Measurements from ENCODE around the gene EPM2AIP1.

The EPM2AIP1 gene

GRCh38 chr3:36942638-36943248, 50.2 kb downstream of the EPM2AIP1 start:
- no peak for DNase-seq (ENCODE audit: low read depth)
- TF ChIP-seq, protein P1, sequence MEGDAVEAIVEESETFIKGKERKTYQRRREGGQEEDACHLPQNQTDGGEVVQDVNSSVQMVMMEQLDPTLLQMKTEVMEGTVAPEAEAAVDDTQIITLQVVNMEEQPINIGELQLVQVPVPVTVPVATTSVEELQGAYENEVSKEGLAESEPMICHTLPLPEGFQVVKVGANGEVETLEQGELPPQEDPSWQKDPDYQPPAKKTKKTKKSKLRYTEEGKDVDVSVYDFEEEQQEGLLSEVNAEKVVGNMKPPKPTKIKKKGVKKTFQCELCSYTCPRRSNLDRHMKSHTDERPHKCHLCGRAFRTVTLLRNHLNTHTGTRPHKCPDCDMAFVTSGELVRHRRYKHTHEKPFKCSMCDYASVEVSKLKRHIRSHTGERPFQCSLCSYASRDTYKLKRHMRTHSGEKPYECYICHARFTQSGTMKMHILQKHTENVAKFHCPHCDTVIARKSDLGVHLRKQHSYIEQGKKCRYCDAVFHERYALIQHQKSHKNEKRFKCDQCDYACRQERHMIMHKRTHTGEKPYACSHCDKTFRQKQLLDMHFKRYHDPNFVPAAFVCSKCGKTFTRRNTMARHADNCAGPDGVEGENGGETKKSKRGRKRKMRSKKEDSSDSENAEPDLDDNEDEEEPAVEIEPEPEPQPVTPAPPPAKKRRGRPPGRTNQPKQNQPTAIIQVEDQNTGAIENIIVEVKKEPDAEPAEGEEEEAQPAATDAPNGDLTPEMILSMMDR (IDR thresholded peaks at IDR 0.05; ENCODE audit: control insufficient read depth, extremely low read depth, insufficient read depth), result no peak
- H3K4me3 ChIP-seq (ENCODE audit: low read depth, low read length), result no peak overlapping the region

DNA sequence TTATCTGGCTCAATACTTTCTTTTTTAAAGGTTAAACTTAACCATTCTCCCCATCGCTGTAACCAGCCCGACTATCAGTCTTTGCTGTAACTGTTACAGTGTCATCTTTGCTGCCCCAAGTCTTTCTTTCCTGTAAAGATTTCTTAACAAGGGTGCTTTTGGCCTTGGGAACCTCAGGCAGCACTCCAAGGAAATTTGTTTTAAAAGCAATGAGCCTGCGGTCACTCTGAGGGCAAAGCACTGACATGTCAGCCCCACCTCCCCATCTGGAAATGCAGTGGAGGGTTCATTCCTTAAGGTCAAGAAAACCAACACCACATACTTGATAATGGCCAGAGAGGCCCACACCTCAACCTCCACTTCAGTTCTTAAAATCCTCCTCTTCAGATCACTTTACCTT, 51.3 kb downstream of the EPM2AIP1 start:
- TF ChIP-seq, protein P1 (IDR thresholded peaks at IDR 0.05; ENCODE audit: control insufficient read depth, extremely low read depth, insufficient read depth), result no peak
- no peak for DNase-seq (ENCODE audit: low read depth)
- H3K4me3 ChIP-seq (ENCODE audit: low read depth, low read length), result no peak overlapping the region

- H3K4me3 ChIP-seq (ENCODE audit: low read depth, low read length), result no peak overlapping the region
- no peak for DNase-seq (ENCODE audit: low read depth)
- TF ChIP-seq, protein P1 (IDR thresholded peaks at IDR 0.05; ENCODE audit: control insufficient read depth, extremely low read depth, insufficient read depth), result no peak
Measured at GRCh38 chr3:36941162-36941561, 51.8 kb downstream of the EPM2AIP1 start.

- no peak for DNase-seq (ENCODE audit: low read depth)
- no peak overlapping the region for H3K4me3 ChIP-seq (ENCODE audit: low read depth, low read length)
- TF ChIP-seq, protein P1 (IDR thresholded peaks at IDR 0.05; ENCODE audit: control insufficient read depth, extremely low read depth, insufficient read depth), result no peak
Measured at GRCh38 chr3:36937492-36937891, 55.4 kb downstream of the EPM2AIP1 start.

Measured in LNCaP clone FGC (cell line).